HEK293 (cell line): ENCODE data around the gene RBBP5.

Source experiments
- CTCF ChIA-PET: fragments of 350-600 bp; formaldehyde crosslinking; extraction: SDS; loops from one replicate; lab custom pipeline; 2021; ENCODE audit warnings: antibody characterized with exemption; lab: Yijun Ruan, JAX
- POLR2A ChIA-PET: fragments of 300-600 bp; formaldehyde crosslinking; extraction: SDS; loops from one replicate; lab custom pipeline; 2020; ENCODE audit warnings: antibody characterized with exemption, inconsistent platforms; lab: Yijun Ruan, JAX
- H3K27ac ChIP-seq: fragments of 200-500 bp; sonication (Bioruptor generic); 2 replicates; pipeline ENCODE4 v1.5.1; 2014; ENCODE audit warnings: low read depth, low read length, control low read depth, inconsistent platforms; ENCODE audit errors: extremely low read depth
- H3K36me3 ChIP-seq, 2 experiments: fragments of 200-500 bp in 1 of 2; sonication (Bioruptor generic) in 1 of 2; 1 replicate in 1 of 2; 2 replicates in 1 of 2; pipeline ENCODE4 v1.5.1; 2014 to 2017; ENCODE audit warnings: inconsistent platforms in 2 of 2, low read length in 2 of 2; ENCODE audit not compliant: control insufficient read depth in 2 of 2, insufficient read depth in 1 of 2
- H3K4me1 ChIP-seq: fragments of 200-500 bp; sonication (Bioruptor generic); 2 replicates; pipeline ENCODE4 v1.5.1; 2014; ENCODE audit warnings: mild to moderate bottlenecking, low read length, inconsistent platforms; ENCODE audit not compliant: control insufficient read depth, insufficient read depth
- H3K4me3 ChIP-seq: 2 replicates; pipeline ENCODE4 v1.5.1; 2011; ENCODE audit warnings: low read depth, mild to moderate bottlenecking, control low read depth, low read length, moderate library complexity
- H3K9me3 ChIP-seq: fragments of 200-500 bp; sonication (Bioruptor generic); 2 replicates; pipeline ENCODE4 v1.5.1; 2014; ENCODE audit warnings: low read depth, low read length, inconsistent platforms; ENCODE audit not compliant: control insufficient read depth, insufficient read depth
- BCL11B ChIP-seq: fragments of 450-650 bp; formaldehyde crosslinking; IDR thresholded peaks from 2 replicates; pipeline ENCODE4 v1.5.1; 2016; ENCODE audit warnings: low read depth, missing biosample characterization, missing genetic modification characterization
- EGR2 ChIP-seq: fragments of 450-650 bp; formaldehyde crosslinking; IDR thresholded peaks from 2 replicates; pipeline ENCODE4 v1.5.1; 2016; ENCODE audit warnings: low read depth, missing biosample characterization, missing genetic modification characterization
- GLIS2 ChIP-seq: fragments of 450-650 bp; formaldehyde crosslinking; IDR thresholded peaks from 2 replicates; pipeline ENCODE4 v1.5.1; 2016; ENCODE audit warnings: missing biosample characterization, missing genetic modification characterization
- KLF9 ChIP-seq: fragments of 450-650 bp; formaldehyde crosslinking; IDR thresholded peaks from 2 replicates; pipeline ENCODE4 v1.5.1; 2016; ENCODE audit warnings: missing biosample characterization, missing genetic modification characterization, low read depth
- MZF1 ChIP-seq: fragments of 450-650 bp; formaldehyde crosslinking; IDR thresholded peaks from 2 replicates; pipeline ENCODE4 v1.5.1; 2017; ENCODE audit warnings: missing biosample characterization, missing genetic modification characterization, borderline replicate concordance
- SCRT2 ChIP-seq: fragments of 450-650 bp; formaldehyde crosslinking; IDR thresholded peaks from 2 replicates; pipeline ENCODE4 v1.5.1; 2016; ENCODE audit warnings: missing biosample characterization, missing genetic modification characterization
- SP7 ChIP-seq: fragments of 450-650 bp; formaldehyde crosslinking; IDR thresholded peaks from 2 replicates; pipeline ENCODE4 v1.5.1; 2016; ENCODE audit warnings: missing biosample characterization, missing genetic modification characterization
- ZBTB1 ChIP-seq: fragments of 450-650 bp; formaldehyde crosslinking; IDR thresholded peaks from 2 replicates; pipeline ENCODE4 v1.5.1; 2016; ENCODE audit warnings: missing biosample characterization, missing genetic modification characterization
- ZBTB26 ChIP-seq: fragments of 450-650 bp; formaldehyde crosslinking; optimal IDR thresholded peaks from 2 replicates; pipeline ENCODE3; 2016; ENCODE audit warnings: missing biosample characterization, mild to moderate bottlenecking, missing genetic modification characterization
- ZFHX2 ChIP-seq: fragments of 450-650 bp; formaldehyde crosslinking; conservative IDR thresholded peaks from 2 replicates; pipeline ENCODE4 v1.5.1; 2016; ENCODE audit warnings: missing biosample characterization, missing genetic modification characterization
- ZIC2 ChIP-seq: fragments of 450-650 bp; formaldehyde crosslinking; IDR thresholded peaks from 2 replicates; pipeline ENCODE4 v1.5.1; 2016; ENCODE audit warnings: missing biosample characterization, missing genetic modification characterization
- ZNF157 ChIP-seq: fragments of 450-650 bp; formaldehyde crosslinking; IDR thresholded peaks from 2 replicates; pipeline ENCODE4 v1.5.1; 2016; ENCODE audit warnings: missing biosample characterization, missing genetic modification characterization
- ZNF16 ChIP-seq: fragments of 450-650 bp; formaldehyde crosslinking; IDR thresholded peaks from 2 replicates; pipeline ENCODE4 v1.5.1; 2016; ENCODE audit warnings: low read depth, missing biosample characterization, missing genetic modification characterization
- ZNF202 ChIP-seq: fragments of 450-650 bp; formaldehyde crosslinking; IDR thresholded peaks from 2 replicates; pipeline ENCODE4 v1.5.1; 2016; ENCODE audit warnings: missing biosample characterization, missing genetic modification characterization, borderline replicate concordance
- ZNF350 ChIP-seq: fragments of 450-650 bp; formaldehyde crosslinking; IDR thresholded peaks from 2 replicates; pipeline ENCODE4 v1.5.0; 2017; ENCODE audit warnings: missing biosample characterization, mild to moderate bottlenecking, missing genetic modification characterization
- ZNF394 ChIP-seq: fragments of 450-650 bp; formaldehyde crosslinking; IDR thresholded peaks from 2 replicates; pipeline ENCODE4 v1.5.1; 2016; ENCODE audit warnings: missing biosample characterization, missing genetic modification characterization, mild to moderate bottlenecking, moderate library complexity, borderline replicate concordance
- ZNF416 ChIP-seq: fragments of 450-650 bp; formaldehyde crosslinking; IDR thresholded peaks from 2 replicates; pipeline ENCODE4 v1.5.1; 2016; ENCODE audit warnings: missing biosample characterization, missing genetic modification characterization
- ZNF513 ChIP-seq: fragments of 450-650 bp; IDR thresholded peaks from 2 replicates; pipeline ENCODE4 v1.5.1; 2018; ENCODE audit warnings: missing biosample characterization, missing genetic modification characterization
- ZNF555 ChIP-seq: fragments of 450-650 bp; formaldehyde crosslinking; conservative IDR thresholded peaks from 2 replicates; pipeline ENCODE4 v1.5.1; 2017; ENCODE audit warnings: missing biosample characterization, mild to moderate bottlenecking, missing genetic modification characterization, inconsistent platforms
- ZNF621 ChIP-seq: fragments of 450-650 bp; formaldehyde crosslinking; IDR thresholded peaks from 2 replicates; pipeline ENCODE4 v1.5.1; 2017; ENCODE audit warnings: missing biosample characterization, missing genetic modification characterization
- ZNF654 ChIP-seq: fragments of 450-650 bp; formaldehyde crosslinking; IDR thresholded peaks from 2 replicates; pipeline ENCODE4 v1.5.1; 2016; ENCODE audit warnings: low read depth, missing biosample characterization, missing genetic modification characterization
- ZNF76 ChIP-seq: fragments of 450-650 bp; formaldehyde crosslinking; IDR thresholded peaks from 2 replicates; pipeline ENCODE4; 2016; ENCODE audit warnings: low read depth, missing biosample characterization, missing genetic modification characterization, borderline replicate concordance
- ZNF768 ChIP-seq: fragments of 450-650 bp; formaldehyde crosslinking; IDR thresholded peaks from 2 replicates; pipeline ENCODE4 v1.5.1; 2018; ENCODE audit warnings: missing biosample characterization, mild to moderate bottlenecking, missing genetic modification characterization
- ZSCAN5A ChIP-seq: fragments of 450-650 bp; formaldehyde crosslinking; IDR thresholded peaks from 2 replicates; pipeline ENCODE4 v1.5.1; 2016; ENCODE audit warnings: missing biosample characterization, missing genetic modification characterization
- TF ChIP-seq, protein P1 (sequence below): fragments of 450-650 bp; formaldehyde crosslinking; IDR thresholded peaks from 2 replicates; pipeline ENCODE4 v1.5.1; 2016; ENCODE audit warnings: missing biosample characterization, missing genetic modification characterization
- TF ChIP-seq, protein P2 (sequence below): fragments of 450-650 bp; formaldehyde crosslinking; IDR thresholded peaks from 2 replicates; pipeline ENCODE4 v1.5.1; 2017; ENCODE audit warnings: missing biosample characterization, mild to moderate bottlenecking, missing genetic modification characterization, moderate library complexity

RBBP5 gene

GRCh38 chr1:205068457-205069040, 53.2 kb downstream of the RBBP5 start:
- ChIA-PET POLR2A (no interaction called here), CTCF (interaction anchor here (0.7 to 2.6 kb wide), 3 partner anchors 79 to 509 kb away, joined by 3 to 11 read pairs (median 9); no protein-coding TSS in a partner anchor)
- TF ChIP-seq ZNF768 (tag by site-specific recombination) (0 out of 2 replicates have a peak, but pooled peaks have one; percentile 55), ZNF621 (tag by site-specific recombination) (no peak), ZNF76 (tag by site-specific recombination) (no peak), ZIC2 (tag by site-specific recombination) (no peak)
- TF ChIP-seq, protein P1, sequence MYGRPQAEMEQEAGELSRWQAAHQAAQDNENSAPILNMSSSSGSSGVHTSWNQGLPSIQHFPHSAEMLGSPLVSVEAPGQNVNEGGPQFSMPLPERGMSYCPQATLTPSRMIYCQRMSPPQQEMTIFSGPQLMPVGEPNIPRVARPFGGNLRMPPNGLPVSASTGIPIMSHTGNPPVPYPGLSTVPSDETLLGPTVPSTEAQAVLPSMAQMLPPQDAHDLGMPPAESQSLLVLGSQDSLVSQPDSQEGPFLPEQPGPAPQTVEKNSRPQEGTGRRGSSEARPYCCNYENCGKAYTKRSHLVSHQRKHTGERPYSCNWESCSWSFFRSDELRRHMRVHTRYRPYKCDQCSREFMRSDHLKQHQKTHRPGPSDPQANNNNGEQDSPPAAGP: no peak
- H3K27ac ChIP-seq: no peak overlapping the region
- H3K36me3 ChIP-seq: no peaks in the 10 kb centered on the region
- H3K4me3 ChIP-seq: no peak overlapping the region
- no peaks in the 10 kb centered on the region for H3K9me3 ChIP-seq
- no peaks in the 10 kb centered on the region for H3K4me1 ChIP-seq

DNA sequence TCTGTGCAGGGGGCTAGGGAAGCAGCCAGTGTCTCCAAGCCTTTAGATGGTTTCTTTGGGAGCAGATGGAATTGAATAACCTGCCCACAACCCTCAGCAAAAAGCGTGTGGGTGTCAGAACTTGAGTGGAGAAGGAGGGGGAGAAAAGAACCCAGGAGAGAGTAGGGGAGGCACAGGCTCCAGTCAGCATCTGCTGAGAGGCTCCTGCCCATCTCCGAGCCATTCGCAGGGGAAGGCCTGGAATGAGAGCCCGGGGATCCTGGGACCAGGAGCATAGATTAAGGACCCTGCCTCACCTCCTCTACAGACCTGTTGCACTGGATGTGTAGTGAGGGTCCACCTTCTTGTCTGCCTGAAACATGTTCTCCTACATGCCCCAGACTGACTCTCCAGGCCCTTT, 53.8 kb downstream of the RBBP5 start:
- H3K4me1 ChIP-seq: no peaks in the 10 kb centered on the region
- H3K4me3 ChIP-seq: no peak overlapping the region
- H3K27ac ChIP-seq: no peak overlapping the region
- ChIA-PET CTCF (interaction anchor here (0.7 to 2.6 kb wide), 4 partner anchors 79 to 509 kb away, joined by 3 to 11 read pairs (median 6); partner anchors contain the start of gene TMCC2), POLR2A (no interaction called here)
- TF ChIP-seq ZIC2 (tag by site-specific recombination) (no peak), ZFHX2 (tag by site-specific recombination) (peak; percentile 48), ZNF394 (tag by site-specific recombination) (no peak), ZSCAN5A (tag by site-specific recombination) (no peak), ZBTB1 (no peak), ZNF654 (tag by site-specific recombination) (no peak), GLIS2 (tag by site-specific recombination) (no peak), EGR2 (tag by site-specific recombination) (peak; percentile 31; the same call in 1 of the 2 replicates), SP7 (tag by site-specific recombination) (no peak), SCRT2 (peak; percentile 61), ZNF16 (tag by site-specific recombination) (no peak), MZF1 (no peak)
- TF ChIP-seq, protein P2, sequence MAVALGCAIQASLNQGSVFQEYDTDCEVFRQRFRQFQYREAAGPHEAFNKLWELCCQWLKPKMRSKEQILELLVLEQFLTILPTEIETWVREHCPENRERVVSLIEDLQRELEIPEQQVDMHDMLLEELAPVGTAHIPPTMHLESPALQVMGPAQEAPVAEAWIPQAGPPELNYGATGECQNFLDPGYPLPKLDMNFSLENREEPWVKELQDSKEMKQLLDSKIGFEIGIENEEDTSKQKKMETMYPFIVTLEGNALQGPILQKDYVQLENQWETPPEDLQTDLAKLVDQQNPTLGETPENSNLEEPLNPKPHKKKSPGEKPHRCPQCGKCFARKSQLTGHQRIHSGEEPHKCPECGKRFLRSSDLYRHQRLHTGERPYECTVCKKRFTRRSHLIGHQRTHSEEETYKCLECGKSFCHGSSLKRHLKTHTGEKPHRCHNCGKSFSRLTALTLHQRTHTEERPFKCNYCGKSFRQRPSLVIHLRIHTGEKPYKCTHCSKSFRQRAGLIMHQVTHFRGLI (tag by site-specific recombination): no peak
- no peaks in the 10 kb centered on the region for H3K36me3 ChIP-seq
- no peaks in the 10 kb centered on the region for H3K9me3 ChIP-seq

DNA sequence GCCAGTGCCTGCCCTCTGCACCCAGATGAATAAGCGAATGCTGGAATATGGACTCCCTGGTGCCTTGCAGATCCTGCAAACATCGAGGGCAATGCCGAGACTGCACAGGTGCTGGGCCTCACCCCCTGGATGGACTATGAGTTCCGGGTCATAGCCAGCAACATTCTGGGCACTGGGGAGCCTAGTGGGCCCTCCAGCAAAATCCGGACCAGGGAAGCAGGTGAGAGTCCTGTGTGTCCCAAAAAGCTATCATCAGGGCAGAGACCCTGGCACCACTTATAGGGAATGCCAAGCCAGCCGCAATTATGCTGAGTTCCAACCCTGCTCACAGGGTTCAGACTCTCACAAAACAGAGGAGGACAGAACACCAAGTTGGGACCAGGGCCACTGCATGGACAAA, 54.7 kb downstream of the RBBP5 start:
- CTCF ChIA-PET: interaction anchor here (0.7 to 2.4 kb wide), 3 partner anchors 78 to 161 kb away, joined by 3 to 11 read pairs (median 8); partner anchors contain the start of gene TMCC2
- H3K4me3 ChIP-seq: no peak overlapping the region
- TF ChIP-seq BCL11B (tag by site-specific recombination) (no peak), ZNF202 (no peak), ZBTB26 (no peak), ZNF555 (tag by site-specific recombination) (no peak), KLF9 (tag by site-specific recombination) (no peak), MZF1 (no peak), ZNF513 (tag by site-specific recombination) (no peak), ZNF157 (no peak), ZNF350 (no peak), ZNF416 (tag by site-specific recombination) (no peak)

More for the DNA sequence above, 54.7 kb downstream of the RBBP5 start:
- POLR2A ChIA-PET: no interaction called here
- Histone ChIP-seq H3K36me3 (no peaks in the 10 kb centered on the region), H3K27ac (no peak overlapping the region), H3K9me3 (no peaks in the 10 kb centered on the region), H3K4me1 (no peaks in the 10 kb centered on the region)
